ENCODE results near the gene TLX1. TPM values are rescaled to one million over a fixed set of nuclear protein-coding genes. Genes with fewer than 3 reads are reported as not detected.
"Not testable (repeated sequence)": the region's sequence is repeated elsewhere in the genome, so short reads cannot be mapped to it uniquely, and the experiment has no call there.

The TLX1 gene
- total RNA-seq, 1 experiment from 2014 or later, result not detected

- no peaks in the 10 kb centered on the region for H3K36me3 ChIP-seq
- H3K9me3 ChIP-seq, result no peaks in the 10 kb centered on the region
- no peak for DNase-seq
- H3K27me3 ChIP-seq, result no peaks in the 10 kb centered on the region
- H3K4me3 ChIP-seq, result no peak overlapping the region
Measured at GRCh38 chr10:101139421-101139911, 8.4 kb downstream of the TLX1 start.

DNA sequence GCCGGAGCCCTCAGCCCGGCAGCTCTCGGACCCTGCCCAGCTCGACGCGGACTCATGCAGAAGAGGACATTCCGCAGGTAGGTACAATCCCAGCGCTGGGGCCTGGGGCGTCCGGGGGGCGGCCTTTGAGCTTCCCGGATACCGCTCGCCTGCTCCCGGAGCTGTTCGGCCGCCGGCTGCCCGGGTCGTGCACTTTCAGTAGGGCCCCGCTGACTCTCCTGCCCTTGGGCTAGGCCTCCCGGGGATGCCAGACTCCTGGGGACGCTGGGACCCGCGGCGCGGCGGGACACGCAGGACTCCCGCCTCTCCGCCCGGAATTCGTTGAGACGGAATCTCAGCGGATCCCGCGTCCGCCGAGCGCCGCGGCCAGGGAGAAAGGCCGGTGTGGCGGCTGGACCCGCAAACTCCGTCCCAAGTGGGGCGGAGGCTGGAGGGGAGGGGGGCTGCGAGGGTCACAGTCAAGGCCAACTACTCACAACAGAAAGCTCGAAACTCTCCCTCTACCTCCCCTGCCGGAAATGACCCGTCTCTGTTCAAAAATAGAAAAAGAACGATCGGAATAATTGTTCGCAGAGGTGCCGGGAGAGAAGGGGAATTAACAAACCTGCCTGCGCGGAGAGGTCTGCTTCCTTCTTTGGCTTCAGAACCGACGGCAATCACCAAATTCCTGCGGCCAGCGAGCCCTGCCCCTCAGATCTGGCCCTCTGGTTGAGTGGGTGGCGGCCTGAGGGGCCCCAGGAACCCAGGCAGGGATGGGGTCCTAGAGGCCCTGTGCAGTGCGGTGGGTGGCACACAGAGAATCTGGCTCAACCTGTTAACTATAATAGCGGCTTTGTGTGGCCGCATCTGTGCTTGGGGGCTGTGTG lies 9.2 kb downstream of the TLX1 start:
- no peak overlapping the region for H3K4me3 ChIP-seq
- no peaks in the 10 kb centered on the region for H3K27me3 ChIP-seq
- no peaks in the 10 kb centered on the region for H3K36me3 ChIP-seq
- no peaks in the 10 kb centered on the region for H3K9me3 ChIP-seq
- DNase-seq, result no peak

GRCh38 chr10:101140950-101141615 lies 10.0 kb downstream of the TLX1 start:
- DNase-seq, result no peak
- Histone ChIP-seq H3K9me3 (no peaks in the 10 kb centered on the region), H3K36me3 (no peaks in the 10 kb centered on the region), H3K4me3 (no peak overlapping the region), H3K27me3 (no peaks in the 10 kb centered on the region; the same call in 1 of the 2 replicates)

- peaks cover under 1% of the 10 kb centered on the region; the same call in 1 of the 2 replicates for H3K27me3 ChIP-seq
- H3K4me3 ChIP-seq, result no peak overlapping the region
- H3K9me3 ChIP-seq, result no peaks in the 10 kb centered on the region
Measured at GRCh38 chr10:101141616-101142532, 10.8 kb downstream of the TLX1 start.

DNA sequence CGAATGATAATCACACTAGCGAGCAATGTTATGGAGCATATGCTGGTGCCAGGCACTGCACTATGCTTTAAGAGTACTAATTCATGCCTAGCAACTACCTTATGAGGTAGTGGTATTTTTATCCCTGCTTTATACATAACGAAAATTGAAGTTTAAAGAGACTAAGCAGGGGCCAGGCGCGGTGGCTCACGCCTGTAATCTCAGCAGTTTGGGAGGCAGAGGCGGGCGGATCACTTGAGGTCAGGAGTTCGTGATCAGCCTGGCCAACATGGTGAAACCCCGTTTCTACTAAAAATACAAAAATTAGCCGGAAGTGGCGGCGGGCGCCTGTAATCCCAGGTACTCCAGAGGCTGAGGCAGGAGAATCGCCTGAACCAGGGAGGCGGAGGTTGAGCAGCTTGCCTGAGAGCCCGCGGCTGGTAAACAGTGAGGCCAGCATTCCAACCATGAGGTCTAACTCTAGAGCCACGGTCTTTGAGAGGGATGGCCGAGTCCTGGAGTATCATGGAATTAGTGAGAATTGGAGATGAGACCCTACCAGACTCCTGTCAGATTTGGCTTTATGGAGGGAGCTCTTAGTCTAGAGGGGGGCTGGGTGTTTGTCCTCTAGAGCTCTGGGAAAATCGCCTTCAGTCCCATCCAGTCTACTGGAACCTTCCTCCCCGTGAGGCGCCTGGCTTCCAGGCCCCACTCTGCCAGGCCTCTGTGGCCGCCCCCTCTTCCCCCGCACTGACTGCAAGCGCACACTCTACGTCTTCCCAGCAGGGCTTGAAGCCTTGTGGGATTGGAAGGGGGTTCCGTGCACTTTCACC lies 11.6 kb downstream of the TLX1 start:
- H3K27me3 ChIP-seq, result peaks cover 3% of the 10 kb centered on the region; the same call in 1 of the 2 replicates
- DNase-seq, result no peak
- no peaks in the 10 kb centered on the region for H3K36me3 ChIP-seq
- H3K4me3 ChIP-seq, result no peak overlapping the region
- H3K9me3 ChIP-seq, result no peaks in the 10 kb centered on the region

More at GRCh38 chr10:101141616-101142532, 10.8 kb downstream of the TLX1 start:
- no peaks in the 10 kb centered on the region for H3K36me3 ChIP-seq
- DNase-seq, result peak; percentile 73

DNA sequence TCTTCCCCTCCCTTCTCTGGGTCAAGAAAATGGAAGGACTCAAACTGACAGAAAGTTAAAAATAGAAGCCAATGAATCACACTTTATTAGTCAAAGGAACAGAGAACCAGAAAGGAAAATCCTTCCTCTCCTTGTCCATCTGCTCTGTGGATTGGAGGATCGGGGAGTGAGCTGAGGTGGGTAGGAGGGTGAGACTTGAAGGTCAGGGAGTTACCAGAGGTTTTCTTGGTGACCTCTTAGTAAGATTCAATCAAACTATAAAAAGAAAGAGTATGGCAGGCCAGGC lies 12.2 kb downstream of the TLX1 start:
- Histone ChIP-seq H3K27me3 (peaks cover 3% of the 10 kb centered on the region; the same call in 1 of the 2 replicates), H3K9me3 (no peaks in the 10 kb centered on the region), H3K4me3 (no peak overlapping the region), H3K36me3 (no peaks in the 10 kb centered on the region)
- DNase-seq, result no peak

DNA sequence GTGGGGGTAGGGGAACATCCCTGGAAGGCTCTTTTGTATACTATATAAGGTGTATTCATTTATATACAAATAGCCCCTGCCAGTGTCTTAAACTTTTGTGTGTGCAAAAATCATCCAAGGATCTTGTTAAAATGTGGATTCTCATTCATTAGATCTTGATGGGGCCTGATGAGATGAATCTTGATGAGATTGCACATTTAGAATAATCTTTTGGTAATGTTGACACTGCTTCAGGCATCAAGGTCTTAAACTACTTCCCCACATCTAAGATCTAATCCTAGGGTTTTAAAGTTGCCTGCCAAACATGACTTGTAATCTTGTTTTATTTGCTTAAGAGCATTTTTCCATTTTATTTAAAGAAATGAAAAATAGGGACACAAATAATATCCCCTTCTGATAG lies 13.0 kb downstream of the TLX1 start:
- no peak for DNase-seq
- H3K27me3 ChIP-seq, result peaks cover 3% of the 10 kb centered on the region
- H3K9me3 ChIP-seq, result no peaks in the 10 kb centered on the region
- no peak overlapping the region for H3K4me3 ChIP-seq
- H3K36me3 ChIP-seq, result no peaks in the 10 kb centered on the region

DNA sequence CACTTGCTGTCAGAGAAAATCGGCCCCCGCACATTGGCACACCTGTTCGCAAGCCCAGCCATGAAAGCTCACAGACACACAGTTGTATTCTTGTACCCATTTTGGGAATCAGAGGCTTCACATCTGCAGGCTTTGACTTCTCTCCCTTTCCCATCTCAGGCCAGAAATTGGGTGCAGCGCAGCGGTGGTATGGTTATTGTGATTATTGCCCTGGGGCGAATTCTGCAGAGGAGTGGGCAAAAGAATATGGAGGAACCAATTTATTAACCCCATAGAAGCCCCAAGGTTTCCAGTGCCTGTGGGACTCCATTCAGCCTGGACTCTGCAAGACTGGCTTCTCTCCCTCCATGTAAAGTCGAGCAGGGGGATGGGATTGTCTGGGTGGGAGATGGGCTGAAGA lies 14.0 kb downstream of the TLX1 start:
- Histone ChIP-seq H3K9me3 (no peaks in the 10 kb centered on the region), H3K36me3 (no peaks in the 10 kb centered on the region), H3K27me3 (peaks cover 3% of the 10 kb centered on the region), H3K4me3 (no peak overlapping the region)
- DNase-seq, result no peak

GRCh38 chr10:101145750-101146391 lies 14.8 kb downstream of the TLX1 start:
- DNase-seq, result no peak

GRCh38 chr10:101146392-101147251 lies 15.5 kb downstream of the TLX1 start:
- no peak for DNase-seq
- no peak overlapping the region for H3K4me3 ChIP-seq

More at GRCh38 chr10:101145750-101146391, 14.8 kb downstream of the TLX1 start:
- H3K36me3 ChIP-seq, result no peaks in the 10 kb centered on the region
- no peaks in the 10 kb centered on the region for H3K9me3 ChIP-seq
- no peak overlapping the region for H3K4me3 ChIP-seq
- H3K27me3 ChIP-seq, result peaks cover 3% of the 10 kb centered on the region

GRCh38 chr10:101151395-101151794 lies 20.3 kb downstream of the TLX1 start:
- Histone ChIP-seq H3K36me3 (no peaks in the 10 kb centered on the region), H3K27me3 (peaks cover 3% of the 10 kb centered on the region), H3K4me3 (no peak overlapping the region), H3K9me3 (no peaks in the 10 kb centered on the region)
- no peak for DNase-seq

More at GRCh38 chr10:101146392-101147251, 15.5 kb downstream of the TLX1 start:
- Histone ChIP-seq H3K36me3 (no peaks in the 10 kb centered on the region), H3K9me3 (no peaks in the 10 kb centered on the region), H3K27me3 (peaks cover 3% of the 10 kb centered on the region)

GRCh38 chr10:101152316-101152715 lies 21.2 kb downstream of the TLX1 start:
- H3K4me3 ChIP-seq, result no peak overlapping the region
- no peaks in the 10 kb centered on the region; the same call in 1 of the 2 replicates for H3K27me3 ChIP-seq

GRCh38 chr10:101154506-101154905 lies 23.4 kb downstream of the TLX1 start:
- not testable (repeated sequence) for H3K4me3 ChIP-seq, H3K27me3 ChIP-seq, H3K9me3 ChIP-seq, DNase-seq, H3K36me3 ChIP-seq

More at GRCh38 chr10:101152316-101152715, 21.2 kb downstream of the TLX1 start:
- DNase-seq, result peak; percentile 16
- Histone ChIP-seq H3K9me3 (no peaks in the 10 kb centered on the region), H3K36me3 (no peaks in the 10 kb centered on the region)

- DNase-seq, result no peak
- Histone ChIP-seq H3K27me3 (no peaks in the 10 kb centered on the region), H3K9me3 (no peaks in the 10 kb centered on the region), H3K36me3 (no peaks in the 10 kb centered on the region), H3K4me3 (no peak overlapping the region)
Measured at GRCh38 chr10:101155896-101156295, 24.8 kb downstream of the TLX1 start.

All from MG63 (cell line).